Measurements from ENCODE around the gene SMAD7.

SMAD7 gene

GRCh38 chr18:48950536-48951447 is at the start of gene SMAD7:
TSS of gene SMAD7 (minus strand) at chr18:48950965. CDS start at chr18:48950424, 541 bp downstream.
- Histone ChIP-seq H3K4me1 (ENCODE audit: insufficient read depth, low read length) (peaks cover 43% of the 10 kb centered on the region), H3K9me3 (ENCODE audit: control insufficient read depth, insufficient read depth, low read length) (no peaks in the 10 kb centered on the region; the same call in 1 of the 2 replicates)

GRCh38 chr18:48999569-48999968 is 48.8 kb upstream of the SMAD7 start:
- H3K9ac ChIP-seq (ENCODE audit: low read depth, low read length) = no peak overlapping the region
- H3K9me3 ChIP-seq (ENCODE audit: control insufficient read depth, insufficient read depth, low read length) = no peaks in the 10 kb centered on the region
- peaks cover 19% of the 10 kb centered on the region for H3K4me1 ChIP-seq (ENCODE audit: insufficient read depth, low read length)
- no peaks in the 10 kb centered on the region; the same call in 1 of the 2 replicates for H3K36me3 ChIP-seq (ENCODE audit: insufficient read depth, low read length)

More at GRCh38 chr18:48950536-48951447, at the start of gene SMAD7:
- H3K36me3 ChIP-seq (ENCODE audit: insufficient read depth, low read length) = no peaks in the 10 kb centered on the region; the same call in 1 of the 2 replicates
- peak within 1 kb of the TSS; percentile 89 for H3K9ac ChIP-seq (ENCODE audit: low read depth, low read length)

DNA sequence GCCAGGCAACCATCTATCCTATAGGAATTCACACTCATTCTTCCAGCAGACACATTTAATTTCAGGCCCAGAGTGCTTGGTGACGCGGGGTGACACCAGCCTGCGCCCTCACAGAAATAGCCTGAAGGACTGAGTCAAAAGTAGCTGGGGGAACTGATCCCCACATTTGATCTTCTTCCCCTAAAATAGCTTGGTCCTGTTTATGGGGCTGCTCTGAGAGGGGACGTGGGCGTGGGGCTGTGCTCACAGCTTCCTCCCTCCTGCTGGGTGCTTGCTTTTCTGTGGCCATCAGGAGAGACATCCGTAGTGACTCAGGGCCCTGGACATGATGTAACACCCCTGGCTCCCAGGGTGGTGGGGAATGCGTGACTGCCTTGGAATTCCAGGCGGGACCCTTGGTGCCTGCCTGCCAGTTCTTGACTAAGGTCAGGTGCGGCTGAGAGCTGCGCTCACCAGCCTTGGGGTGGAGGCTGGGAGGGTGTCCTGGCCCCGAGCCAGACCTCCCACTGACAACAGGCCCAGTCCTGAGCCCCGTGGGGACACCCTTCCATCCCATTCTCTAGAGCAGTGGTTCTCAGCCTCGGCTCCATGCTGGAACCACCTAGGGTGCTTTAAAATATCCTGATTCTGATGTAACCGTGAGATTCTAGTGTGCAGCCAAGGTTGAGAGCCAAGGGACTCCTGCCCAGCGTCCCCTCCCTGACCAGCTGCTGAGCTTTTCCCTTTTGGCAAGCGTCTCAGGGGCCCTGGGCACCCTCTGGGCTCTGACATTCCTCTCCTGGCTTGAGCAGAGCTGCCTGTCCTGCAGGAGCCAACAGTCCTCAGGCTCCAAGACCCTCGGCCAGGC is 47.4 kb upstream of the SMAD7 start:
- Histone ChIP-seq H3K36me3 (ENCODE audit: insufficient read depth, low read length) (no peaks in the 10 kb centered on the region; the same call in 1 of the 2 replicates), H3K9ac (ENCODE audit: low read depth, low read length) (no peak overlapping the region; the same call in 1 of the 2 replicates), H3K4me1 (ENCODE audit: insufficient read depth, low read length) (peaks cover 19% of the 10 kb centered on the region), H3K9me3 (ENCODE audit: control insufficient read depth, insufficient read depth, low read length) (no peaks in the 10 kb centered on the region)

DNA sequence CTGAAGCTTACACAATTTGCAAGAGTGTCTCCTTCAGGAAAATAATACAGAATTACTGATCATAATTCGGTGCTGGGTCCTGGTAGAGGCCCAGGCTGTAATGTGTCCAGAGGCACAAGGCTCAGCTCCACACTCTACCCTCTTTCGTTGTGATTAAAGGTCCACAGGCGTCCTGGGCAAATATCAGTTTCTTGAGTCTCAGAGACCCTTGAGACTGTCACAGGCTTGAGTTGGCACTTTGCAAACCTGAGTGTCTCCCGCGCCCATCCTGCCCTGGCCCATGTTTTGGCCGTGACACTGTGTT is 46.9 kb upstream of the SMAD7 start:
- Histone ChIP-seq H3K9me3 (ENCODE audit: control insufficient read depth, insufficient read depth, low read length) (no peaks in the 10 kb centered on the region), H3K4me1 (ENCODE audit: insufficient read depth, low read length) (peaks cover 19% of the 10 kb centered on the region), H3K36me3 (ENCODE audit: insufficient read depth, low read length) (no peaks in the 10 kb centered on the region; the same call in 1 of the 2 replicates), H3K9ac (ENCODE audit: low read depth, low read length) (no peak overlapping the region)

GRCh38 chr18:48996901-48997463 is 46.2 kb upstream of the SMAD7 start:
- Histone ChIP-seq H3K9ac (ENCODE audit: low read depth, low read length) (no peak overlapping the region), H3K36me3 (ENCODE audit: insufficient read depth, low read length) (no peaks in the 10 kb centered on the region; the same call in 1 of the 2 replicates), H3K4me1 (ENCODE audit: insufficient read depth, low read length) (peaks cover 19% of the 10 kb centered on the region), H3K9me3 (ENCODE audit: control insufficient read depth, insufficient read depth, low read length) (no peaks in the 10 kb centered on the region)

DNA sequence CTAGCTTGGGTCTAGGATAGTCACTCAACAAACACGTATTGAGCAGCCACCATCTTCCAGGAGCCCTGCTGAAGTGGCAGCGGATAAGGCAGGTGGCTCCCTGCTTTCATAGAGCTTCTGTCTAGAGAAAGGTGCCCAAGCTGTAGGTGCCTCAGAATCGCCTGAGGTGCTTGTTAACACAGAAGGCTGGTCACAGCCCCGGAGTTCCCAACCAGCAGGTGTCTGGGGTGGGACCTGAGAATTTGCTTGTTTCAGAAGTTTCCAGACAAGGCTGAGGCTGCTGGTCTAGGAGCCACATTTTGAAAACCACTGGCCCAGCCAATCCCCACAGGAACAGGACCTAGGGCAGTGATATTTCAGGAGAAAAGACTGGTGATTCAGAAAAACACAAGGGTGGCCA is 45.3 kb upstream of the SMAD7 start:
- Histone ChIP-seq H3K36me3 (ENCODE audit: insufficient read depth, low read length) (no peaks in the 10 kb centered on the region; the same call in 1 of the 2 replicates), H3K4me1 (ENCODE audit: insufficient read depth, low read length) (peaks cover 19% of the 10 kb centered on the region), H3K9ac (ENCODE audit: low read depth, low read length) (no peak overlapping the region), H3K9me3 (ENCODE audit: control insufficient read depth, insufficient read depth, low read length) (no peaks in the 10 kb centered on the region)

DNA sequence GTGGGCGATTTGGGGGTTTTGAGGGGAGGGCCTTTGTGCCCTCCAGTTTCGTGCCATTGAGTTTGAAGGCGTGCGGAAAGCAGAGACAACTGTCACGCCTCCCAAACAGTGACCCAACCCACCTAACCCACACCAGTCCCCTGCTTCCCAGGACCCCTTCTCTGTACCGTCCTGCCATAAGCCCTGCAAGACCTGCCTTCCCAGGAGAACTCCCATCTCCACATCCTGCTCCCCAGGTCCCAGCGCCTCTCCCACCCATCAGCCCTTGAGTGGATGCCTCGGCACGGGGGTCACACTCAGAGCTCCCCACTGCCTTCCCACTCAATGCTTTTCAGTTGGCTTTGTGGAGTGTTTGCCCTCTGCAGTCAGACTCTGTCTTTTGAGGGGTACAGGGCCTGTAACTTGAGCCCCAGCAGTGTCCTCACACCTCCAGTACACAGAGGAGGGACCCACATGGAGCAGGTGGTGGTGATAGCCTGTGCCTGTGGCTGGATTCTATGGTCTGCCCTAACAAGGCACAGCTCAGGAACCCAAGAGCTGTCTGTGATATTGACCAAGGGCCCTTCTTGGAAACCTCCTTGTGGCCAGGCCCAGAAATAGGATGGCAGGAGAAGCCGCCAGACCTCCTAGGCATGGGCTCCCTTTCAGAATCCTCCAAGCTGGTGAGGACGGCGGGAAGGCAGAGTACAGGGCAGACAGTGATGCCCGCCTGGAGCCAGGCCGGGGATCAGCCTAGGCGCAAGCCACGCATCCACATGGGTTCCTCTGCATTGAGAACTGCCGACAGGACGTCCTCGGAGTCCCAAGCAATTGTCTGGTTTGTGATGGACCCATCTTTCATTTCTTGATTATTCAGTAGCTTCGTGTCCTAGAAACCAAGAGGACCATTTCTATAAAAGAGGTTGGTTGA is 44.4 kb upstream of the SMAD7 start:
- Histone ChIP-seq H3K4me1 (ENCODE audit: insufficient read depth, low read length) (peaks cover 27% of the 10 kb centered on the region), H3K9ac (ENCODE audit: low read depth, low read length) (no peak overlapping the region)

GRCh38 chr18:48994044-48994651 is 43.4 kb upstream of the SMAD7 start:
- no peak overlapping the region for H3K9ac ChIP-seq (ENCODE audit: low read depth, low read length)
- H3K4me1 ChIP-seq (ENCODE audit: insufficient read depth, low read length) = peaks cover 31% of the 10 kb centered on the region
- H3K36me3 ChIP-seq (ENCODE audit: insufficient read depth, low read length) = no peaks in the 10 kb centered on the region; the same call in 1 of the 2 replicates
- no peaks in the 10 kb centered on the region for H3K9me3 ChIP-seq (ENCODE audit: control insufficient read depth, insufficient read depth, low read length)

More for the DNA sequence above, 44.4 kb upstream of the SMAD7 start:
- H3K9me3 ChIP-seq (ENCODE audit: control insufficient read depth, insufficient read depth, low read length) = no peaks in the 10 kb centered on the region
- H3K36me3 ChIP-seq (ENCODE audit: insufficient read depth, low read length) = no peaks in the 10 kb centered on the region; the same call in 1 of the 2 replicates

- no peaks in the 10 kb centered on the region for H3K9me3 ChIP-seq (ENCODE audit: control insufficient read depth, insufficient read depth, low read length)
- H3K36me3 ChIP-seq (ENCODE audit: insufficient read depth, low read length) = no peaks in the 10 kb centered on the region; the same call in 1 of the 2 replicates
- H3K4me1 ChIP-seq (ENCODE audit: insufficient read depth, low read length) = peaks cover 27% of the 10 kb centered on the region
- H3K9ac ChIP-seq (ENCODE audit: low read depth, low read length) = no peak overlapping the region
Observed at GRCh38 chr18:48993586-48993985, 42.8 kb upstream of the SMAD7 start.

GRCh38 chr18:48992791-48993555 is 42.2 kb upstream of the SMAD7 start:
- Histone ChIP-seq H3K9ac (ENCODE audit: low read depth, low read length) (no peak overlapping the region), H3K36me3 (ENCODE audit: insufficient read depth, low read length) (no peaks in the 10 kb centered on the region; the same call in 1 of the 2 replicates), H3K4me1 (ENCODE audit: insufficient read depth, low read length) (peaks cover 24% of the 10 kb centered on the region), H3K9me3 (ENCODE audit: control insufficient read depth, insufficient read depth, low read length) (no peaks in the 10 kb centered on the region)

- Histone ChIP-seq H3K9ac (ENCODE audit: low read depth, low read length) (no peak overlapping the region), H3K36me3 (ENCODE audit: insufficient read depth, low read length) (no peaks in the 10 kb centered on the region; the same call in 1 of the 2 replicates), H3K4me1 (ENCODE audit: insufficient read depth, low read length) (peaks cover 27% of the 10 kb centered on the region), H3K9me3 (ENCODE audit: control insufficient read depth, insufficient read depth, low read length) (no peaks in the 10 kb centered on the region)
Observed at GRCh38 chr18:48992133-48992532, 41.4 kb upstream of the SMAD7 start.

- Histone ChIP-seq H3K9ac (ENCODE audit: low read depth, low read length) (no peak overlapping the region), H3K4me1 (ENCODE audit: insufficient read depth, low read length) (peaks cover 27% of the 10 kb centered on the region), H3K36me3 (ENCODE audit: insufficient read depth, low read length) (no peaks in the 10 kb centered on the region; the same call in 1 of the 2 replicates), H3K9me3 (ENCODE audit: control insufficient read depth, insufficient read depth, low read length) (no peaks in the 10 kb centered on the region)
Observed at GRCh38 chr18:48991676-48992075, 40.9 kb upstream of the SMAD7 start.

Measured in ES-I3 (cell line).